ENCODE measurements around the gene SIGLEC15. TPM values are rescaled to one million over a fixed set of nuclear protein-coding genes. Genes with fewer than 3 reads are reported as not detected.

The SIGLEC15 gene
- total RNA-seq, 1 experiment from 2014 or later: 0.13 TPM

DNA sequence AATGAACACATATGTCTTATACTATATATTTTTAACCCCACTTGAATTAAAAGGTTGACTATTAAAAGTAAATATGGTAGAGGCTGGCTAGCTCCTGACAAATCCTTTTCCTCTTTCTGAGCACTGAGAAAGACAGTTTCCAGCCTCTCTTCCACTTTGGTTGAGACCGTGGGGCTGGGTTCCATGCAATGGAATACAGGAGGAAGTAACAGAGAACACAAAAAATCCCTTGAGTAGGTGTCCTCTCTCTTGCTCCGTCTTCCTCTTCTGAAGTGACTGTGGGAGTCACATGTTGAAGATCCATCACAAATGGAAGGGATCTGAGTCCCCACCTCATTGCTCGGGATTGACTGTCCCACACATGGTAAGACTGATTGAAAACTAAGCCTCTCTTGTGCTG, 36.6 kb upstream of the SIGLEC15 start:
- no peak for TF ChIP-seq CTCF (conservative IDR thresholded peaks at IDR 0.05)

More for the DNA sequence above, 36.6 kb upstream of the SIGLEC15 start:
- Histone ChIP-seq H2BK15ac (ENCODE audit: low read depth, low read length) (no peak overlapping the region), H3K4me2 (ENCODE audit: insufficient read depth, insufficient read length, low read length) (no peak overlapping the region), H4K20me1 (ENCODE audit: control insufficient read depth, insufficient read depth, insufficient read length) (no peaks in the 10 kb centered on the region), H4K8ac (replicated peaks; ENCODE audit: insufficient read length, low read depth, low read length) (no peak overlapping the region), H2BK20ac (ENCODE audit: low read depth, low read length, poor library complexity, severe bottlenecking) (no peak overlapping the region), H3K14ac (ENCODE audit: insufficient read depth, low read length) (no peak overlapping the region), H4K5ac (ENCODE audit: insufficient read length, low read depth, low read length) (no peak overlapping the region), H2BK12ac (ENCODE audit: insufficient read length, low read depth, low read length) (no peak overlapping the region), H3T11ph (ENCODE audit: low read length) (no peak overlapping the region), H2AFZ (ENCODE audit: low read length) (no peak overlapping the region), H2AK5ac (ENCODE audit: insufficient read length, low read length) (no peak overlapping the region), H3K56ac (ENCODE audit: insufficient read length, low read depth, low read length) (no peak overlapping the region), H4K91ac (ENCODE audit: insufficient read length, low read depth, low read length) (no peak overlapping the region), H3K9ac (ENCODE audit: extremely low read depth, insufficient read length, low read length) (no peak overlapping the region), H2BK120ac (ENCODE audit: low read depth, low read length, poor library complexity, severe bottlenecking) (no peak overlapping the region), H3K9me3 (ENCODE audit: control insufficient read depth, low read depth, low read length) (no peaks in the 10 kb centered on the region), H3K4ac (ENCODE audit: low read depth, low read length) (no peak overlapping the region), H2BK5ac (ENCODE audit: insufficient read length, low read length) (no peak overlapping the region), H3K79me2 (ENCODE audit: insufficient read depth, low read length) (no peaks in the 10 kb centered on the region), H3K4me1 (ENCODE audit: insufficient read depth, low read length) (peaks cover 3% of the 10 kb centered on the region; the same call in 1 of the 2 replicates), H3K27me3 (ENCODE audit: insufficient read depth, low read length) (no peaks in the 10 kb centered on the region), H3K27ac (ENCODE audit: insufficient read length, low read depth, low read length) (no peak overlapping the region), H3K23ac (ENCODE audit: insufficient read length, low read depth, low read length) (no peak overlapping the region), H3K79me1 (ENCODE audit: insufficient read depth, low read depth, low read length, poor library complexity, severe bottlenecking) (no peaks in the 10 kb centered on the region), H3K23me2 (ENCODE audit: insufficient read length, low read depth, low read length, poor library complexity, severe bottlenecking) (no peaks in the 10 kb centered on the region), H3K18ac (ENCODE audit: insufficient read length, low read depth, low read length) (no peak overlapping the region)
- WGBS (ENCODE audit: extremely low coverage, insufficient read length, low lambda C conversion rate): no CpG with 5 or more reads among the region's 3 CpGs
- DNase-seq: no peak
- H3K9me3 Mint-ChIP-seq: peaks cover 3 to 4% of the 10 kb centered on the region in 2 experiments; a peak in 2 of 5 replicates
- peaks cover 9 to 18% of the 10 kb centered on the region in 2 experiments for H3K4me1 Mint-ChIP-seq
- H3K27ac Mint-ChIP-seq: no peak overlapping the region
- peaks cover 0 to 10% (median 0%) of the 10 kb centered on the region in 3 experiments; a peak in 3 of 7 replicates for H3K36me3 Mint-ChIP-seq (ENCODE audit: insufficient read depth in 1 of 3, low read depth in 3 of 3)
- no peak overlapping the region for H3K4me3 Mint-ChIP-seq
- no peaks in the 10 kb centered on the region; the same call in none of the 2 replicates for H3K27me3 Mint-ChIP-seq (ENCODE audit: low read depth)

Data from H9 (cell line).